ENCODE results near the gene DHX35.

DHX35 gene

DNA sequence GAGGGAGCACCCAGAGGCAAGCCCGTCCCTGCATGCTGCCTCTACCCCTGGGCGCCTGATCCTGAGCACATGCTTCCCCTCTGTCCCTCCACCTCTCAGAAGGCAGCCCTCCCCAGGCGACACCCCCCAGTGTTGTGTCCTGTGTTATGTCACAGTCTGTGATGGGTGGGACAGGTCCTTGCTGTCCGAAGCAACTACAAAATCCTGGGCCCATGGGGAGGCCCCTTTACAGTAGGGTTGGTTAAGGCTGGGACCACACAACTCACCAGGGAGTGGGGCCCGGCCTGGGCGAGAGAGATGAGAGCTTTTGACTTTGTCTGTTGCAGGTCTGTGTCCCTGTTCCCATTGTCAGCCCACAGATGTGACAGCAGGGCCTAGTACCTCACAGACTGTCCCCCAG, 78.0 kb downstream of the DHX35 start:
- DNase-seq (ENCODE audit: extremely low read depth, low read depth): no peak
- TF ChIP-seq, protein P1, sequence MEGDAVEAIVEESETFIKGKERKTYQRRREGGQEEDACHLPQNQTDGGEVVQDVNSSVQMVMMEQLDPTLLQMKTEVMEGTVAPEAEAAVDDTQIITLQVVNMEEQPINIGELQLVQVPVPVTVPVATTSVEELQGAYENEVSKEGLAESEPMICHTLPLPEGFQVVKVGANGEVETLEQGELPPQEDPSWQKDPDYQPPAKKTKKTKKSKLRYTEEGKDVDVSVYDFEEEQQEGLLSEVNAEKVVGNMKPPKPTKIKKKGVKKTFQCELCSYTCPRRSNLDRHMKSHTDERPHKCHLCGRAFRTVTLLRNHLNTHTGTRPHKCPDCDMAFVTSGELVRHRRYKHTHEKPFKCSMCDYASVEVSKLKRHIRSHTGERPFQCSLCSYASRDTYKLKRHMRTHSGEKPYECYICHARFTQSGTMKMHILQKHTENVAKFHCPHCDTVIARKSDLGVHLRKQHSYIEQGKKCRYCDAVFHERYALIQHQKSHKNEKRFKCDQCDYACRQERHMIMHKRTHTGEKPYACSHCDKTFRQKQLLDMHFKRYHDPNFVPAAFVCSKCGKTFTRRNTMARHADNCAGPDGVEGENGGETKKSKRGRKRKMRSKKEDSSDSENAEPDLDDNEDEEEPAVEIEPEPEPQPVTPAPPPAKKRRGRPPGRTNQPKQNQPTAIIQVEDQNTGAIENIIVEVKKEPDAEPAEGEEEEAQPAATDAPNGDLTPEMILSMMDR (IDR thresholded peaks at IDR 0.05; ENCODE audit: low read depth, low read length, missing control alignments): no peak
- no peak overlapping the region for H3K4me3 ChIP-seq (replicated peaks; ENCODE audit: low read depth, low read length)

DNA sequence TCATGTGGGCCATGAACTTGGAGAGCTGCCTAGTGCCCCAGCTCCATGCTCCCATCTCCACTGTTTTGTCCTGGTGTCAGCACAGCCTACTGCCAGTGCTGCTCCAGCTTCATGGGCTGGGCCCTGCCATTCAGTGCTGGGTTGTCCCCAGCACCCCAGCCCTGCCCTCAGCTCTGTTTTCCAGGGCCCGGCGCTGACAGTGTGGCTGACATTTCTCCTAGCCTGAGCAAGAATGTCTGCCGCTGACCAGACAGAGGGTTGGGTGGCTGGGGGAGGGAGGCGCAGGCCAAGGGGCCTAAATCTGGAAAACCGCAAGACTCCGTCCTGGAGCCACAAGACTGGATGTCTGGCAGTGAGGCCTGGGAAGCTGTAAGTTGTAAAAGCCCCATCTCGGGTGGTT, 78.9 kb downstream of the DHX35 start:
- no peak overlapping the region for H3K4me3 ChIP-seq (replicated peaks; ENCODE audit: low read depth, low read length)
- TF ChIP-seq, protein P1 (IDR thresholded peaks at IDR 0.05; ENCODE audit: low read depth, low read length, missing control alignments): no peak
- DNase-seq (ENCODE audit: extremely low read depth, low read depth): no peak

DNA sequence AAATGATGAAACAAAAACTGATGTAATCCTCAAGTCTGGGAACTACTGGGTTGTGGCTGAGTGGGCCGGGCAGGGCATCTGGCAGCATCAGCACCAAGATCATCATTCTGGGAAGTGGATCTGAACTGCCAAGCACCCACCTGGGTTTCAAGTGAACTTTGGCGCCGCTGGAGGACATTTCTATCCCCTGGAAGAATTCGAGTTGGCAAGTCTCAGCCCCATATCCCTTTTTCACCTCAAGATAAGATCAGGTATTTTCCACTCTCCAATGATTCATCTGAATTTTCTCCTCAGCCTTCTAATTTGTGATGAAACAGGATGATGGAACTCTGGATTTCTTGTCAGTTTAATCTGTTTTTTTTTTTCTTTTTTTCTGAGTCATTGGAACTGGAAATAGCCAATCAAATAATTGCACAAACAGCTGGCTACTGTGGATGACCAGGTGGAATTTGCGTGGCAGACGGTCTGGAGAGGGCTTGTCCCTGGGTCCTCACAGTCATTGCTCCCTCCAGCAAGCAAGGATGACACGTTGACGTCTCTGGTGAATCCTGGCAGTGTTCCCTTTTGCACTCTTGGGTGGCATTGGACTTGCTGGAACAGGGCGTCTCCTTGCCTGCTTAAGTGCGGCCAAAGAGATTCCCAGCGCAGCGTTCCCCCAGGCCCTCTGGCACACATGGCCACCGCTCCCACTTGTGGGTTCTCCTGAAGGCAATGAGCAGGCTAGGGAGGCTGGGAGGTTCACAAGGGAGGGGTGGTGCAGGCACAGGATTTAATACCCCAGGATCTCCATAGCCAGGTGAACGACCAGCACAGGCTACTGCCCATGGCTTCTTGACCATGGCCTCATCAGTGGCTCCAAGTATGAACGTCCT, 80.4 kb downstream of the DHX35 start:
- TF ChIP-seq, protein P1 (IDR thresholded peaks at IDR 0.05; ENCODE audit: low read depth, low read length, missing control alignments): no peak
- no peak overlapping the region for H3K4me3 ChIP-seq (replicated peaks; ENCODE audit: low read depth, low read length)
- DNase-seq (ENCODE audit: extremely low read depth, low read depth): no peak

DNA sequence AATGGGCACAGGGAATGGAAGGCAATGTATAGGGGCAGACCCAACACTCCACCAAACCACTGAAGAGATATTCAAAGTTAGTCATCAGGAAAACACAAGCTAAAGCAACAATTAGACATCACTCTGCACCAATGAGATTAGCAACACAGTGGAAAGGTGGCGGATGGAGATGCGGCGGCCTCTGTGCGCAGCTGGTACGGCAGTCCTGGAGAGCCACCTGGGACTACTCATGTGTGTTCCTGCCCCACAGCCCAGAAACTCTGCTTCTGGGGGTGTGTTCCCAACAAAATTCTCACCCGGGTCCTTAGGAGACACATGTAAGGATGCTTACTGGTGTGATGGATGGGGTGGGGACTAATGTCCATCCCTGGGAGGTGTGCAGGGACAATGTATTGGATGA, 82.4 kb downstream of the DHX35 start:
- TF ChIP-seq, protein P1 (IDR thresholded peaks at IDR 0.05; ENCODE audit: low read depth, low read length, missing control alignments): no peak
- DNase-seq (ENCODE audit: extremely low read depth, low read depth): no peak
- H3K4me3 ChIP-seq (replicated peaks; ENCODE audit: low read depth, low read length): no peak overlapping the region

DNA sequence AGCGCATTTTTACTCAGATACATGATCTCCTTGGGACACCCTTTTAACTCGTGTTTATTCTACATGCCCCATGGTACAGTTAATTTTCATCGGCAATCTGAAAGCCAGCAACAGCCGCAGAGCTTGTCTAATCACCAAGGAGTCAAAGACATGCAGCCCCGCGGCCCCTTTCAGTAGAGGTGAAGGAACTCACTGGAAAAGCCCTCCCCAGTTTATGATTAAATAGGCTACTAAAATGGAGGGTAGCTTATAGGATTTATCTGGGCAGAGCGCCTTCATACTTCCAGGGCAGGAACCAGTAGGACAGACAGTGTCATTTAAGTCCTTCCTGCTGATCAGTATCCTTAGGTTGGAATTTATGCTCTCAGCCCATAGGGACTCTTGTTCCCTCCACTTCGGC, 83.5 kb downstream of the DHX35 start:
- TF ChIP-seq, protein P1 (IDR thresholded peaks at IDR 0.05; ENCODE audit: low read depth, low read length, missing control alignments): no peak
- no peak overlapping the region for H3K4me3 ChIP-seq (replicated peaks; ENCODE audit: low read depth, low read length)
- DNase-seq (ENCODE audit: extremely low read depth, low read depth): no peak

DNA sequence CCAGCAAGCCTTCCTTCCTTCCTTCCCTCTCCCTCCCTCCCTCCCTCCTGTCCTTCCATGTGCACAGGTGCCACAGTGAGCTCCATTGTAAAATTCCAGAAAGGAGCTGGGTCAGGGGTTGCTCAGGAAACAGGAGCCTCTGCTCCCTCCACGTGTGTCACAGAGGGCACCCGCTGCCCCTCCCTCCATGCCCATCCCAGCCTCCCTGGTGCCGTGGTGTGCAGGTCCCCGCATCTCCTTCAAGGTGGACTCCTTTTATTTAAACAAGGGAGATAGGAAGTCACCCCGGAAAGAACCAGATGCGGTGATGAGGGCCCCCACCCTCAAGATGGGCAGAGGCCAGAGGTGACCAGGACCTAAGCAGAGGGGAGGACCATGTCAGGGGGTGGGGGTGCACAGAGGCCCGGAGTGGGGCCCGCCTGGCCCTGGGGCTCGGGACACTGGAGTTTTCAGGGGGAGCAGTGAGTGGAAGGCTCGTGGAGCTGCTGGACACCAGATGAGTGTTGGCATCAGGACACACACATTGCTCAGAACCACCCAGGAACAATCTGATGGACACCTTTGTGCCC, 85.4 kb downstream of the DHX35 start:
- no peak for DNase-seq (ENCODE audit: extremely low read depth, low read depth)
- TF ChIP-seq, protein P1 (IDR thresholded peaks at IDR 0.05; ENCODE audit: low read depth, low read length, missing control alignments): no peak
- H3K4me3 ChIP-seq (replicated peaks; ENCODE audit: low read depth, low read length): no peak overlapping the region
